ENCODE measurements around the gene SYP.

The SYP gene

DNA sequence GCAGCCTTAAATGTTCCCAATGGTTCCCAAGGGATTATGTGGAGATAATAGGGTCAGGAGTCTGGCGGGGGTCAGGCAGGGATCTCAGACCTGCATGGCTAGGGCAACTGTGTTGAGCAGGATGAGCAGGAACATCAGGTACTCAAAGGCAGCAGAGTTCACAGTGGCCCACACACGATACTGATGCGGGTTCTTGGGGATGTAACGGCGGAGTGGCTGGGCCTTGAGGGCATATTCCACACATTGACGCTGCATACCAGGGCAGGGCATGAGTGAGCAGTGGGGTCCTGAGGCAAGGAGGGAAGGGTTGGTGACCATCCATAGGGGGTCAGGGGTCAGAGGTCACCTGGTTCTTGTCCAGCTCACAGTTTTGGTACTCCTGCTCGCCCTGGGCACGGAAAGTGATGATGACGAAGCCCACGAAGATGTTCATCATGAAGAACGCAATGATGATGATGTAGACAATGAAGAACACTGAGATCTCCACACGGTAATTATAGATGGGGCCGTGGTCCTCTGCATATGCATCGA, 15.1 kb upstream of the SYP start:
- no peak for DNase-seq

DNA sequence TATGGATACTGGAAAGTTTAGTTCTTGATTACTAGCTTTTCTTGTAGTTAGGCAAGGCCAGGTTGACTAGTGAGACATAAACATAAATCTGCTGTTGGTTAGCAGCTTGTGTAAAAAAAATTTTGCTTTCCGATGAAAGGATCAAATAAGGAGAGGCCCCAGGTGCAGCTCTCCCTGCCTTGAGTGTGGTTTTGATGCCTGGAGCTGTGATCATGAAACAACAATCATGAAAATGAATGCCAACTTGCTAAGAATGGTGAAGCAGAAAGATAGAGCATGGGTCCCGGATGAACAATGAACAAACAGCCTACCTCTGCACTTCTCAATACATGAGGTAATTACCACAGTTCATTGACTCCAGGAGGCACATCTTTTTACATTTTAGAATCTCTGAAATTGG, 14.4 kb upstream of the SYP start:
- DNase-seq: no peak

DNA sequence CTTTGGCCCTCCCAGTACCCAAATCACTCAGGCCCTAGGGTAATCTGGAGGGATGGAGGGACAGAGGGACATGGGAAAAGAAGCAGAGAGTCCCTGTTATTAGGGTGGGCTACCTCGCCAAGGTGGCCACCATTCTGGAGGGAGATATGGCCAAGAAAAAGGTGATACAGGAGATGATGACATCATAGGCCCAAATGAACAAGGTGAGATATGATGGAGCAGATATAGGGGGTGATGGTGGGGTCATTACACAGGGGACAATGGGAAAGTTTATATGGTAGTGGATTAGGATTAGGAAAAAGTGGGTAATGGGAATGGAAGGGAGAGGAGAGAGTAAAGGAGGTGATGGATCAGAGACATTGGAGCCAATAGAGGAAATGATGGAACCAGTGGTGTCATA, 12.9 kb upstream of the SYP start:
- DNase-seq: no peak

DNA sequence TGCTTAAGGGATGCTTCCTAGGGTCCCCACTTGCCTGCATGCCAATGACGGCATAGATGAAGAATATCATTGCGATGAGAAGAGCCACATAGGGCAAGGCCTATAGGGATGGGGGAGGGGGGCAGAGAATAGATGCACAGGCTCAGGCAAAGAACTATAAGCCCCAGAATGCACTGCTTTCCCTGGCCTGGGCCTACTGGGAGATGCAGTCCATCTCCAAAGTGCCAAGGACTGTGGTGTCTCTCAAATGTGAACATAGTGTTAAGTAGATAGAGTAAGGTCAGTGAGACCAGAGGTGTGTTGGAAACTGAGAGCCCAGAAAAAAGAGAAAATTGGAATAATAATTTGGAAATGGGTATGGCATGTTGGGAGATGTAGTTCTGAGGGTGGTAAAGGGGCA, 12.2 kb upstream of the SYP start:
- no peak for DNase-seq

DNA sequence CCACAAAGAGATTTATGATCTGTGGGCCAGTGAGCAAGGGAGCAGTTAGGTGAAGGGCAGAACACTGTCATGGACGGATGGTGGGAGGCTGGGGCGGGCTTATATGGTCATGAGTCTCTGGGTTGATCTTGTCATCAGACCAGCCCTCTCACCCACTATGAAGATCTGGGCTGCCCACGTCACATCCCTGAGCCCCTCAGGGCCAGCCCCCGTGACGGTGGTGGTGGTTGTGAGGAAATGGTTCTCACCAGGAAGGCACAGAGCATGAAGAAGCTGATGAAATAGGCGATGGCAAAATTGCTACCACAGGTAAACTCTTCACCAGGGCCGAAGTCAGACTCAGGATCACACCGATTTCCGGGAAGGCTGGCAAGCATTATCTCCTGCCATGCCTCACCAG, 11.1 kb upstream of the SYP start:
- DNase-seq: no peak

DNA sequence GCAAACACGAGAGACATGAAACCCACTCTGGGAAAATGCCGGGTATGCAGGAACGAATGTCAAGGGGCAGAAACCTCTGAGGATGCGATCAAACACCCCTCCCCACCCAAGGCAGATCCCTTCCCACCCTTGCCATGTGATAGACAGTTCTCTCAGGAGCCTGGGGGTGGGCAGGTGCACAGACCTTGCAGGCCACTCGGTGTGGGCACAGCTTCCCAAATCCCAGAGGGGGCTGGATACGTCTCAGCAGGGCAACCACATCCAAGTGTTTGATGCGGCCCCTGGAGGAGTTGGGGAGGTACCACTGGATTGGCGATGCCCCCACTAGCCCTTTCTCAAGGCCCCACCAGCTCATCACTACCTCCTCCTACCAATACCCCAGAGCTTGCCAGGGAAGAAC, 10.4 kb upstream of the SYP start:
- no peak for DNase-seq

DNA sequence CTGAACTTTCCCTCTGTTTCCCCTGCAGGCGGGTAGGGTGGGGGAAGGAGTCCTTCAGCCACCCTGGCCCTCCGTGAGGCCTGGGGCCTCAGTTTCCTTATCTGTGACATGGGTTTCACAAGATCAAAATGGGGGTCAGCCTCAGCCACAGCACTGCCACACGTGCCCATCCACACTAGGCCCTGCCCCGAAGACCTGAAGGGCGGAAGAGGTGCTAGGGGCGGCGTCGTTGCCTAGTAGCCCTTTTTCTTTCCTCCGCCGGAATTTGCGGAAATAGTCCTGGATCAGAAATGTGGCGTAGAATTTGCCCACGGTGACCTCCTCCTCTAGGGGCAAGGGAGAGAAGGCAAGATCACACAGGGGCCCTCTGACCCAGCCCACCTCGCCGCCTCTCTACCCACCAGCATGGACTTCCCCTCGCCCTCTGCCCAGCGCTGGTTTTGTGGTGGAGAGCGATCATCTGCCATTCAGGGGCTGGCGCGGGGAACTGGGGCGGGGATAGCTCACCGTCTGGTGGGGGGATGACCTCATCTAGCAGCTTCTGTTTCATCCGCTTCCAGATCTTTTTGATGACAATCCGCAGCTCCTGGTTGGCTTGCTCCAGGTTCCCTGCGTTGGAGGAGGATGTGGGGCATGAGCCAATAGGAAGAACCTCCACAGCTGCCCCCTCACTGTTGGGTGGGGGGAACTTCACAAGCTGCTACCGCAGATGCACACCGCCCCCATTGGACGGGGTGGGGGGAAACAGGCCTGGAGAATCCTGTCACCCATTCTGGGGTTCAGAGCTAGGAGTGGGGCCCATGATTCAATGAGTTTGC, 9.7 kb upstream of the SYP start:
- DNase-seq: peak; percentile 57

DNA sequence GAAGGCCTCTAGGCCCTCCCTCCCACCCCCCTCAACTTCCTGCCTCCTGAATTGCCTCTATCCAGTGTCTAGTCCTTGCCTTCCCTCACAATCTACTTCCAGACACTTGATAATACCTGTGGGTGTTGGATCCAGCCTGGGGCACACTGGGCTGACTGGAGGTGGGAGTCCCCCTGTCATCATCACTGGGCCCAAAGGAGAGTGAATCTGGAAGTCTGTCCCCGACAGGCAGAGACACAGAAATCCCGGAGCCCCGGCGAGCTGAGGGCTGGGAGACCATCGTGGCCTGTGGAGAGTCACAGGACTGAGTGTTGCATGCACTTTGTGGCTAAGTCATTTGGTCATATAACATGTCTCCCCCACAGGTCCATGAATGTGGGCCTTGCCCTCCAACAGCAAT, 8.4 kb upstream of the SYP start:
- DNase-seq: no peak

DNA sequence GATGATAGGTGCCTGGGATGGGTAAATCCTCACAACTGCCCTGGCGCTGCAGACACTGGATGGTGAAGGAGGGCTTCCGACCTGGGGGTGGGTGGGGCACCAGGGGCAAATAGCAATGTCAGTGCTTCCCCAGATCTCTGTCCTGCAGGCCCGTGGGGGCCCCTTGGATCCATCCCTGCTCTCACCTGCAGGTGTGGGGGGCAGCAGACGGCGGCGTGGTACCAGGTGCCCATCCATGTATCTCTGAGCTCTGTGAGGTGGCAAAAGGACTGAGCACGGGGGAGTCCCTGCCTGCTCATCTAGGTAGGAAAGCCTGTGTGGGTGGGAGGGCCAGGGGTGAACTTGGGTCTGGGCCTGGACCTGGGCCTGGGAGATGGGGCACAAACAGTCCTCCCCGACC, 6.5 kb upstream of the SYP start:
- no peak for DNase-seq

DNA sequence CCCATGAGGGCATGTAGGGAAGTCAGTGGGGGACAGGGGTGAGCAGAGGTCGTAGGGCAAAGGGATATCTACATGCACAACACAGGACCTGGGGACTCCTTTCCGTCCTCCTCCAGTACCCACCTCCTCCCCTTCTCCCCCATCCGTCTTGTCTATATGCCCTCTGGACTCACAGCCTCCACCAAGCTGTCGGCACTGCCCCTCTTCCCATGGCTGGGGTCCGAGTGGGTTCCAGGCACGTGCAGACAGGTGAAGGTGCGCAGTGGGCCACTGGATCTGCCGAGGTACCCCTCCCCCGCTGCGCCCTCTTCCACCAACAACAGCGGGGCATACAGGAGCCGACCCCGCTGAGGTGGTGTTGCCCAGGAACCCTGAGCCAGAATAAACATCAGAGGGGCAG, 5.5 kb upstream of the SYP start:
- DNase-seq: no peak

DNA sequence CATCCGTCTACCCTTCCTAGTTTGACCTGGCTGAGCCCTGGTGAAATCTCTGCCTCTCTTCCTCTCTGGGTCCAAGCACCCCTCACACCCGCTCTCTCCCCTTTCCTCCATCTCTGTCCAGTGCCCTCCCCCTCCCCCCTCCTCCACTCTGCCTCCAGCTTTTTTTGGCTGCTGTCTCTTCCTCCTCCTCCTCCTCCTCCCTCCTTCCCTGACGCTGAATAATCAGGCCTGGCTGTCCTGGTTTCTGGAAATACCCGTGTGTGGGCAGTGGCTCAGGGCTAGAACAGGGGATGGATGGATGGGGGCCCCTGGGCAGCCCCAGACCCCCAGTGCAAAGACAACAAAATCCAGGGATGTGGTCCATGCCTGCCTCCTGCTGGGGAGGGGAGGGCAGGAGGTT, 4.7 kb upstream of the SYP start:
- no peak for DNase-seq

DNA sequence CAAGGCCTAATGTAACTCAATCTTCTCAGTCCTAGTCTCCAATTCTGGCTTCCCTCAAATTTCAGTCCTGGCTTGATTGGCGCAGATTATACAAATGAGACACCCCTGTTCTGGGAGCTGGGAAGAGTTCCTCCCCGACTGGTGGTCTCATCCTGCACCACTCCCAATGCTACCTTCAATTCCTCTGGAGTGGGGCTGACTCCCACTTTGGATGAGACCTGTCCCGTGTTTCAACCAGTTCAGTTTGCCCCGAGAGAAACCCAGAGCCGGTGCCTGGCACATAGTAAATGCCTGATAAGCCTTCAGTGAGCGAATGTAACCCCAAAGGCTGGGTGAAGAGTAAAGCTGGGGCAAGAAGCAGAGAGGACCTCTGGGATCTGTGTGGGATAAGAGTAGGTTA, 4.0 kb upstream of the SYP start:
- DNase-seq: no peak

DNA sequence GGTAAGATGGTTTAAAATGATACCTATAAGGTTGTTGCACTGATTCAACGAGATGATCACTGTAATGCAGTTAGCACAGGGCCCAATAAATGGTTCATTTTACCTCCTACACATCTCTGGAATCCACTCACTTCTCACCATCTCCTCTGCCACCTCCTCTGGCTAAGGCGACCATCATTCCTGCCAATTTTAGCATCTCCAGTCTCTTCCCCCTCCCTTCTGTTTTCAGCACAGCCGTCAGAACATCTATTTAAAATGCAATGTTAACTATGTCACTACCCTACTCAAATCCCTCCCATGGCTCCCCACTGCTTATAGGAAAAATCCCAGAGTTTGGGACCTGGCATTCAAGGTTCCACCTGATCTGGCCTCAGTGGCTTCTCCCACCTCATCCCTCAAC, 3.5 kb upstream of the SYP start:
- no peak for DNase-seq

DNA sequence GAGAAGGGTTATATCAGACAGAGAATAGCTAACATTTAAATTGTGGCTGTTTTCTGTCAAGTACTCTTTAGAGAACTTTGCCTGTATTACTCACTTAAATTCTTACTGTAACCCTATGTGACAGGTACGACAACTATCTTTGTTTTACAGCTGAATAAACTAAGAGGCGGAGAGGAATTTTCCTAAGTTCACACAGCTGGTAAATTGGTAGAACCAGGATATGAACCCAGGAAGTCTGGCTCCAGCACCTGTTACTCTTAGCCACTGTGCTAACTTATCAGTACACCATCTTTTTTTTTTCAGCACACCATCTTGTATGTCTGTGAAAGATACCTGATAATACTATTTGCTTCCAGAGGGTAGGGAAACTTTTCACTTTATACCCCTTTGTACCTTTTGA, 2.0 kb upstream of the SYP start:
- no peak for DNase-seq

DNA sequence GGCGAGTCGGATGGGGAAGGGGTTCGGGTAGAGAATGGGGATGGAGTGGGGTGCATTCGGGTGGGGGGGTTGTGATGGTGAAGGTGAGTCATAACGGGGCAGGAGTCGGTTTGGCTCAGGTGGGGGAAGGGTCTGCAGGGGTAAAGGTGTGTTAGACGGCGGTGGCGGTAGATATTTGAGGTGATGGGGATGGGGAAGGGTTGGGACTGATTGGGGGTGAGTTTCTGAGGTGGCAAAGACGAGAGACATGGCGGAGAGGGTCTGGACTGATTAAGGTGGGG, 738 bp downstream of the SYP start:
- DNase-seq: no peak

DNA sequence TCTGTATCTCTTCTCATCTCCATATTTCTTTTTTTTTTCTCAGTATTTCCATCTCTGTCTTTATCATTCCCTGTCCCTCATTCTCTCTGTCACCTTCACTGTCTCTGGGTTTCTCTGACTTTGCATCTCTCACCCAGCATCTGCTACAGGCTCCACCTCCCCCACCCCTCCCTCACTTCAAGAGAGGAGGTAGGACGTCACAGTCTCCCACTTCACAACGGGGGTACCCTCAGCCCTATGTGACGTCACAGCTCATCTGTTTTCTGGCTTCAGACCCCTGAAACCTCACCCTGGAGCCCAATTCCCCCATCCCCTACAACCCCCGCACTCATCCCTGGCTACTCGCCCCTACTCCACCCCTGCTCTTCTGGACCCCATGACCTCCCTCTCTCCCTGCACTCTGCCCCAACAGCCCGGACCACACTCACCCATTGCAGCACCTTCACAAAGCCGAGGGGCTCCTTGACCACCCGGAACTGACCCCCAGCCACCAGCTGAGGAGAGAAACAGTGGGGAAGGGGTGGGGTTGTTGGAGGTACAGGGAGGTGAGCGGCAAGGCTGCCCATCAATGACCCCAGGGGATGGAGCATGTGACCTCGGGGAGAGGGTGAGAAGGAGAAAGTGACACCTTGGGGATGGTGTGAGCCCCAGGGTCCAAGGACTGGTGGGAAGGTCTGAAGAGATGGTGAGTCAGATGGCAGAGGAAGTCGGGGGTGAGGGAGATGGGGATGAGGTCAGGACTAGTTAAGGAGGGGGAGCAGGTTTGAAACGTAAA, 1.3 kb downstream of the SYP start:
- DNase-seq: no peak

DNA sequence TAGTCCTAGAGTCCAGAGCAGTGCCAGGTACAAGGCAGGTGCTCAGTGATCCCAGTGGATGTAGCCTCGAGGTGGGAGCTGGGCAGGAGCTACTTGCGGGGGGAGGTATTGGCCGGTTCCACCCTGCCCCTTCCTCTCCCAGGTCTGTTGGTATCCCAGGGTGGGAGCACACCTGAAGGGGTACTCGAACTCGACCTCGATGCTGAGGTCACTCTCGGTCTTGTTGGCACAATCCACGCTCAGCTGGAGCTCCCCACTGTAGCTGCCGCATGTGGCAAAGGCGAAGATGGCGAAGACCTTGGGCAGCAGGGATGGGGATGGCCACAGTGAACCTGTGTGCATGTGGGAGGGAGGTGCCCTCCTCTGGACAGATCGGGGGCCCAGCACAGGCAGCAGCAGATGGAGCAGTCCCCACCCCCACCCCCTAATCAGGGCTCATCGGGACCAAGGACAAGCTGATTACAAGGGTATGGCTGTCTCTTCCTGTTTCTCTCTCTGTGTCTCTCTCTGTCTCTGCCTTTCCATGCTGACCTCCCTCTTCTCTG, 2.4 kb downstream of the SYP start:
- no peak for DNase-seq

DNA sequence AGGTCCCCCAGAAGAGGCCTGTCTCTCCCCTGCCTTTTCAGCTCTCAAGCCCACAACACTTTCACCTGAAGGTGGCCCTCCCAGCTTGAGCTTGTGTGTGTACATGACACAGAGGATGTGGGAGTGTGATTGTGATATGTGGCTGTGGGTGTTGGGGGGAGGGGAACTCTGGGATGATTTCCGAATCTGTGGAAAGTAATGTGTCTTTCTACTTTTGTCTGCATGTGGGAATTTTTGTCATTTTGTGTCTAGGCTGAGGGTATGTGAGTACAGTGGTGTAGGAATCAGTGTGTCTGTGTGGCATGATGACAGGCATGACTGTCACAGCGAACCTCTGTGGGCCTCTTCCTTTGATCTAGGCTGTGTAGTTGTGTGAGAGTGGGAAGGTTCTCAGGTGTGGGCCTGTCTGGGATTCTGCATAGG, 6.4 kb downstream of the SYP start:
- DNase-seq: no peak

DNA sequence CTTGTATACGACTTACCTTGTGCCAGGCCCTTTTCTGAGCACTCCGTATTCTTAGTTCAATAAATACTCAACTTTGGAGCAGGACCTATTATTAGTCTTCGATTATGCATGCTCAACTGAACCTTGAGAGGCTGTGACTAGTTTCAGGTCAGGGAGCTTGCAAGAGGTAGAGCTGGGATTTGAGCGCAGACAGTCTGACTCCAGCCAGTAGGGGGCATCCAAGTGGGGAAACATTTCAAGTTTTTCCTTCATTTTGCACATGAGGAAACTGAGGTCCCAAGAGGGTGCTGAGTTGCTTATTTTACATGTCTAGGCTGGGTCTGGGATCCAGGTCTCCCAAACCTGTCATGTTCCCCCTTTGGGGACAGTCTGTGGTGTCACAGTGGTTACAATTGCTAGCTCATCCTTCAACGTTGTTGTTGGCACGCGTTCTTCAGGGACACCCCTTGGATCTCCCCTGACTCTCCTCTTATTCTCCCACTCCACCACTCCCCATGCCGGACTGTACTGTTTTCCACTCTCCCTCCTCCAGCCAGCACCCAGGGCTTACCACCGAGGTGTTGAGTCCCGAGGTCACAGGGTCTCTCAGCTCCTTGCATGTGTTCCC, 7.2 kb downstream of the SYP start:
- no peak for DNase-seq

DNA sequence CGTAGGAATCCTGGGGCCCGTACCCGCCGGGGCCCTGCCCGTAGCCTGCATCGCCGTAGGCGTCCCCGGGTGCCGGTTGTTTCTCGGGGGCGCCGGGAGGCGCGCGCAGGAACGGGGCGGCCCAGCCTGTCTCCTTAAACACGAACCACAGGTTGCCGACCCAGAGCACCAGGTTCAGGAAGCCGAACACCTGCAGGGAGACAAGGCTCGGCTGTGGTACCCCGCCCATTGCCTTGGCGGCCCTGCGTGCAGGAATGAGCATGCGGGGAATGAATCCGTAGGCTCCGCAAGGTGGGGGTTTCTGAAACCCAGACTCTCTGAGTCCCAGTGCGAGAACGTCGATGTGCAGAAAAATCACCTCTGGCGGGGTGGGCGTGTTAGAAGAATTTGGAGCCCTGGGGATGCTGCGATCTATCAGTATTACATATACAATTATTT, 8.4 kb downstream of the SYP start:
- DNase-seq: no peak

DNA sequence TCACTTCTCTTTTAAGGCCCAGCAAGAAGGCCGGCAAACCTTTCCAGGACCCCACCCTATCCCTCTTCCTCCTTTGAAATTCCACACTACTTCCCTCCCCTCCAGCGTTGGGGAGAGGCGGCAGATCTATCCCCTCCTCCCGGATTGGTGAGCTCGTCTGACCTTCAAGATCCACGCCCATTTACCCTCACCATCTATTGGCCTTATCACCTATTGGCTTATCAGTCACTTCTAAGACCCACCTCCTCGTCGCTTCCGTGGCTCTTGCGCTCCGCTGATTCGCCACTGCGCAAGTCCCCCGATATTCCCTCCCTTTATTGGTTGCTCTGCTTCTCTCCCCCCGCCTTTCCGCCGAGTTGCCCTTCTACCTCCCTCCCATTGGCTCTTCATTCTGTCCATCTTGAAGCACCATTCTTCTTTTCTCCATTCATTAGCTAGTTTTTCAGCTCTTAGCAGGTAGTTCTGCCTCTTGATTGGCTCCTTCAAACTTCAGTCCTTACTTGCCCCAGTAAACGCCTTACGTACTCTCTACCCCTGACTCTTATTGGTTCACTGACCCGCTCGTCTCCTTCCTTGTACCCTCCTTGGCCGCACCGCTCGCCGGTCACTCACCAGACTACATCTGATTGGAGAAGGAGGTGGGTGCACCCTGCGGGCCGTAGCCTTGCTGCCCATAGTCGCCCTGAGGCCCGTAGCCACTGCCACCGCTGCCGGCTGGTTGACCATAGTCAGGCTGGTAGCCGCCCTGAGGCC, 9.0 kb downstream of the SYP start:
- no peak for DNase-seq

DNA sequence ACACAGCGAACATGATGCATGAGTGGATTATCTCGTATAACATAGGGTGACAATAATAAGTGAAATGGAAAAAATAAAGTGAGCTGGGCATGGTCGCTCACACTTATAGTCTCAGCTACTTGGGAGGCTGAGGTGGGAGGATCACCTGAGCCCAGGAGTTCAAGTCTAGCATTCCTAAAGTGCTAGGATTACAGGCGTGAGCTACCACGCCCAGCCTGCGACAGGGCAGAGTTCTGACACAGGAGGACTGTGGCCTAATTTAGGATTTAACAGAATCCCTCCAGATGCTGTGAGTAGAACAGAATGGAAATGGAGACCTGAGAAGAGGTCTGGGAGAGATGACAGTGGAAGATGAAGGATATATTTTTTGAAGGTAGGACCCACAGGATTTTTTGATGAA, 10.4 kb downstream of the SYP start:
- DNase-seq: no peak

DNA sequence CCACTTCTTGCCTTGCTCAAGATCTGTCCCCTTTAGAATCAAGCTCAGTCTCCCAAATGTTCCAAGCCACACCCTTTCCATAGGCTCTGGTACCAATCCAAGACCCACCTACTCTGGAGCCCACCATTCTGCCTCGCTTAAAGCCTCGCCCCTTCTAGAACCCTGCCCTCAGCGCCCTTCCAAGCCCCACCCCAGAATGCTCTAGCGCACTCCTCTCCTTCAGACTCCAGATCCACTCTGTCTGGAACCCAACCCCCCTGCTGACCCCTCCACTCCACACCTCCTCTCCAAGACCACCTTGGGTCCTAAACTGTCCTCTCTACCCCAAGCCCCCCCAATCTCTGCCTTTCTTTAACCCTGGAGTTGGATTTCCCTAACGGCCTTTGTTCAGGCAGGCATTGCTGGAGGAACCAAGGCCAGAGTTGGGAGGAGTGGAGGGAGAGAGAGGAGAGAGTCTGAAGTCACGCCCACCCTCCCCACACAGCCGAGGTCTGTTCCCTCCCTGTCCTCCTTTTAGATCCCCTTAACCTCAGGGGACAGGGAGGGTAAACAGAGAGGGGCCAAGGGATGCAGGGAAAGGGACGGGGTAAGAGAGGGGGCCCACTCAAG, 11.4 kb downstream of the SYP start:
- DNase-seq: no peak
